Nephron (organoid): ENCODE results near the gene COL12A1.

Experiments
- H3K27ac Mint-ChIP-seq, 3 experiments: 2 replicates each; pipeline ENCODE4 v1.8.0; 2020; ENCODE audit warnings: mixed read lengths in 3 of 3, mild to moderate bottlenecking in 2 of 3, moderate library complexity in 1 of 3
- H3K27me3 Mint-ChIP-seq: 2 replicates; pipeline ENCODE4 v1.8.0; 2021; ENCODE audit warnings: low read depth, mild to moderate bottlenecking, moderate library complexity, mixed read lengths
- H3K36me3 Mint-ChIP-seq: 2 replicates; pipeline ENCODE4 v1.8.0; 2020; ENCODE audit warnings: low read depth, mixed read lengths
- H3K4me1 Mint-ChIP-seq: 2 replicates; pipeline ENCODE4 v1.8.0; 2020; ENCODE audit warnings: mixed read lengths
- H3K4me3 Mint-ChIP-seq, 3 experiments: 2 replicates each; pipeline ENCODE4 v1.8.0; 2020; ENCODE audit warnings: mild to moderate bottlenecking in 3 of 3, mixed read lengths in 3 of 3, moderate library complexity in 2 of 3
- H3K9me3 Mint-ChIP-seq: 2 replicates; pipeline ENCODE4 v1.8.0; 2020; ENCODE audit warnings: mixed read lengths
- TF ChIP-seq, protein P1 (sequence below), 3 experiments: fragments of 200-600 bp; sonication (generic); IDR thresholded peaks; one replicate each; pipeline ENCODE4 v1.5.0; 2021; ENCODE audit warnings: antibody characterized with exemption in 3 of 3; ENCODE audit not compliant: unreplicated experiment in 3 of 3

Gene COL12A1

DNA sequence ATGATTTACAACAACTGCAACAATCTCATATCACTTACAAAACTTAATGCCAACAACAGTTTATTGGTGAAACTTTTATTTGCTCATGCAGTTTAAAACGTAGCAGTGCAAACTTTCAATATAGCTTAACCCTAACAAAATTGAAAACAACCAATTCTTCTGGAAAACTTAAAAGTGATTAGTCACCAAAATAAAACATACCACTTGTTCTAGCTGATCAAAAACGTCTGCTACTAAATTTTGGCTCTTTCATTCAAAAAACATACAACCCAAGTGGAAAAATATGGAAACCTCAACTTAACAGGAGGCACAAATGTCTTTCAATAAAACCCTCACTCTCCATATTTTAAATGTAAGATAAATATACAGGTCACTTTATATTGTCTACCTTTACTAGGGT is 39.6 kb downstream of the COL12A1 start:
- no peak overlapping the region for H3K4me3 Mint-ChIP-seq
- H3K27ac Mint-ChIP-seq, result peak overlapping the region in 1 of 3 experiments; percentile 30
- no peaks in the 10 kb centered on the region for H3K27me3 Mint-ChIP-seq

DNA sequence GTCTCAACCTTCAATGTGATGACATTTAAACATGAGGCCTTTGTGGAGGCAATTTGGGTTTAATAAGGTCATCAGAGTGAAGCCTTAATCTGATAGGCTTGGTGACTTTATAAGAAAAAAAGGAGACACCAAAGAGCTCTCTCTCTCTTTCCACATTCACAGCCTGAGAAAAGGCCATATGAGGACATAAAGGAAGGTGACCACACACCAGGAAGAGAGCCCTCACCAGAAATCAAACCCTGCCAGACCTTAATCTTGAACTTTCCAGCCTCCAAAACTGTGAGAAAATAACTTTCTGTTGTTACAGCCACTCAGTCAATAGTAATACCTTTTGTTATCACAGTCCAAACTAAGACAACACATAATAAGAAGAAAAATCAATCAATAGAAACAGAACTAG is 47.7 kb downstream of the COL12A1 start:
- H3K36me3 Mint-ChIP-seq, result peaks cover 28% of the 10 kb centered on the region
- H3K27ac Mint-ChIP-seq, result no peak overlapping the region
- peaks cover under 1% of the 10 kb centered on the region for H3K9me3 Mint-ChIP-seq
- TF ChIP-seq, protein P1, sequence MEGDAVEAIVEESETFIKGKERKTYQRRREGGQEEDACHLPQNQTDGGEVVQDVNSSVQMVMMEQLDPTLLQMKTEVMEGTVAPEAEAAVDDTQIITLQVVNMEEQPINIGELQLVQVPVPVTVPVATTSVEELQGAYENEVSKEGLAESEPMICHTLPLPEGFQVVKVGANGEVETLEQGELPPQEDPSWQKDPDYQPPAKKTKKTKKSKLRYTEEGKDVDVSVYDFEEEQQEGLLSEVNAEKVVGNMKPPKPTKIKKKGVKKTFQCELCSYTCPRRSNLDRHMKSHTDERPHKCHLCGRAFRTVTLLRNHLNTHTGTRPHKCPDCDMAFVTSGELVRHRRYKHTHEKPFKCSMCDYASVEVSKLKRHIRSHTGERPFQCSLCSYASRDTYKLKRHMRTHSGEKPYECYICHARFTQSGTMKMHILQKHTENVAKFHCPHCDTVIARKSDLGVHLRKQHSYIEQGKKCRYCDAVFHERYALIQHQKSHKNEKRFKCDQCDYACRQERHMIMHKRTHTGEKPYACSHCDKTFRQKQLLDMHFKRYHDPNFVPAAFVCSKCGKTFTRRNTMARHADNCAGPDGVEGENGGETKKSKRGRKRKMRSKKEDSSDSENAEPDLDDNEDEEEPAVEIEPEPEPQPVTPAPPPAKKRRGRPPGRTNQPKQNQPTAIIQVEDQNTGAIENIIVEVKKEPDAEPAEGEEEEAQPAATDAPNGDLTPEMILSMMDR (IDR thresholded peaks at IDR 0.05; ENCODE audit: unreplicated experiment in 3 of 3), result no peak
- no peaks in the 10 kb centered on the region for H3K27me3 Mint-ChIP-seq
- H3K4me1 Mint-ChIP-seq, result no peaks in the 10 kb centered on the region
- H3K4me3 Mint-ChIP-seq, result no peak overlapping the region

More for the DNA sequence above, 39.6 kb downstream of the COL12A1 start:
- H3K36me3 Mint-ChIP-seq, result peaks cover 31% of the 10 kb centered on the region
- H3K4me1 Mint-ChIP-seq, result peaks cover 47% of the 10 kb centered on the region
- TF ChIP-seq, protein P1 (IDR thresholded peaks at IDR 0.05; ENCODE audit: unreplicated experiment in 3 of 3), result no peak
- peaks cover 2% of the 10 kb centered on the region for H3K9me3 Mint-ChIP-seq

DNA sequence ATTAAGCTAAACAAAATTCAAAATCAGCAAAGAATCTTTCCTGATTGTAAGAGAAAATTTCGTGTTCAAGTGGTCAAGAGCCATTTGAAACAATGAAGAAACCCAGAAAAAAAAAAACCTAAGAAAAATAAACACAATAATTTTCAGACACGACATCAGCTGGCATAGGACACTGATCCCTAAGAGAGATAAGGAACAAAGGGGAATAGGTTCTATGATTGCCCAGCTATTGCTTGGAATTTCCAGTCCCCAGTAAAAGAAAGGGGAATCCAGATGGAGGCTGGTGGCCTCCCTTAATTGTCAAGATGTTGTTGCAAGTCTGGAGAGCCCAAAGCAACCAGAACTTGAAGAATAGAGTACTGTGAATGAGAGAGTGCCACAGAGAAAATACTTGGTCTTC is 48.5 kb downstream of the COL12A1 start:
- H3K27me3 Mint-ChIP-seq, result peaks cover 1% of the 10 kb centered on the region
- H3K9me3 Mint-ChIP-seq, result no peaks in the 10 kb centered on the region
- peaks cover 2% of the 10 kb centered on the region for H3K4me1 Mint-ChIP-seq
- no peak overlapping the region for H3K4me3 Mint-ChIP-seq
- TF ChIP-seq, protein P1 (IDR thresholded peaks at IDR 0.05; ENCODE audit: unreplicated experiment in 3 of 3), result no peak
- H3K36me3 Mint-ChIP-seq, result peaks cover 23% of the 10 kb centered on the region
- H3K27ac Mint-ChIP-seq, result no peak overlapping the region

- TF ChIP-seq, protein P1 (IDR thresholded peaks at IDR 0.05; ENCODE audit: unreplicated experiment in 3 of 3), result no peak
- Mint-ChIP-seq H3K27ac (no peak overlapping the region), H3K36me3 (peaks cover 29% of the 10 kb centered on the region), H3K27me3 (peaks cover 3% of the 10 kb centered on the region), H3K9me3 (no peaks in the 10 kb centered on the region), H3K4me3 (no peak overlapping the region), H3K4me1 (peaks cover 5% of the 10 kb centered on the region)
Measured at GRCh38 chr6:75156186-75156878, 49.5 kb downstream of the COL12A1 start.

DNA sequence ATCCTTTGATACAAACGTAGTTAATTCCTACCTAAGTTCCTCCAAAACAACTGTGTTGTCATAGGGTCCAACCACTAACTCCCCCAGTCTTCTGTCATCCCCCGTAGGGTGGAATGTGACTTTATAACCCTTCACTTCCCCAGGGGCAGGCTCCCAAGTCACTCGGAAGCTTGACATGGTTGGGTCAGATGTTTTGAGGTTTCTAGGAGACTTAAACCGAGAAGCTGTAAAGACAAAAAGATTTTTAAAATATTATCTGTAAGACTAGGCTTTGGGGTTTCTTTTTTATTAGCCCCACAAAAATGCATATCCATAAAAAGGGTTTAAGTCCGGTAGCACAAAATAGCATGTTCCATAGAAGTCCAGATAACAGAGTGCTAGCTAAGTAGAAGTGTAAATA is 50.2 kb downstream of the COL12A1 start:
- H3K27ac Mint-ChIP-seq, result no peak overlapping the region
- peaks cover 3% of the 10 kb centered on the region for H3K27me3 Mint-ChIP-seq
- peaks cover 30% of the 10 kb centered on the region for H3K36me3 Mint-ChIP-seq
- TF ChIP-seq, protein P1 (IDR thresholded peaks at IDR 0.05; ENCODE audit: unreplicated experiment in 3 of 3), result no peak
- H3K4me1 Mint-ChIP-seq, result peaks cover 6% of the 10 kb centered on the region
- no peak overlapping the region for H3K4me3 Mint-ChIP-seq
- H3K9me3 Mint-ChIP-seq, result no peaks in the 10 kb centered on the region

DNA sequence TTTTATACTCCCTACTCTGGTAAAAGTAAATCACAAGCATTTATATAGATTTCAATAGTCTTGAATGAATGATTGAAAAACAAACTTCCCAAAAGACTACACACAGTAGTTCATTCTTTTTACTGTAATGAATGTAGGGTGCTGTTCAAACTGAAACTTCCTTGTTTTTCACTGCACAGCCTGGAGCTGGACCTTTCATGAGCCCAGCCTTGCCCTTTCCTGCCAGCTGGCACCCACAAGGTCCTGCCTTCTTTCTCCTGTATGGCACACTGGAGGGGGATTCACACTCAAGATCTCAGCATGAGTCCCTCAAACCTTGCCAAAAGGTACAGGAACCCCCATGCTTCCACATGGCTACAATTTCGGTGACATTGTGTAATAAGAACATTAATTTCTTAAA is 50.9 kb downstream of the COL12A1 start:
- peaks cover 34% of the 10 kb centered on the region for H3K36me3 Mint-ChIP-seq
- no peak overlapping the region for H3K4me3 Mint-ChIP-seq

More for the DNA sequence above, 50.9 kb downstream of the COL12A1 start:
- Mint-ChIP-seq H3K9me3 (no peaks in the 10 kb centered on the region), H3K27ac (no peak overlapping the region), H3K27me3 (peaks cover 3% of the 10 kb centered on the region), H3K4me1 (peaks cover 10% of the 10 kb centered on the region)
- TF ChIP-seq, protein P1 (IDR thresholded peaks at IDR 0.05; ENCODE audit: unreplicated experiment in 3 of 3), result no peak
